Measurements from ENCODE around the gene LDLRAD4. TPM values are rescaled to one million over a fixed set of nuclear protein-coding genes. Genes with fewer than 3 reads are reported as not detected.

The LDLRAD4 gene
- total and polyA plus RNA-seq, 11 donors: 10.4 to 44.0 (median 29.6) TPM

DNA sequence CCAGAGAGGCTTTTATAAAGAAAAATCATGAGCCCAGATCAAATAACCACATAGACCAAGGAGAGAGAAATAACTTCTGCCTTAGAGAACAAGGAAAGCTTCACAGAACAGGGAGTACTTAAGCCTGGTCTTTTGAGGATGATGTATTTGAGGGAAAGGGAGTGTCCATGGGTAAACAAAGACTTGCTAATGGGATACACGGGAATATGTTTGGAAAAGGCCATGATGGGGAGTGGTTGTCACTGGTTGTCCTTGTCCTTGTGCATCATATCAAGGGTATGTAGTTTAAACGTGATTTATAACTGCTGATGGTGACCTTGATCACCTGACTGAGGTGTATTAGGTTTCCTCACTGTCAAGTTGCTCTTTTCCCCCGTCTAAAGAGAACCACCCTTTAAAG, 337.9 kb downstream of the LDLRAD4 start:
- DNase-seq: no peak
- peak overlapping the region in 4 of 12 donors; percentile 0 to 61 (median 10) for H3K27ac ChIP-seq

DNA sequence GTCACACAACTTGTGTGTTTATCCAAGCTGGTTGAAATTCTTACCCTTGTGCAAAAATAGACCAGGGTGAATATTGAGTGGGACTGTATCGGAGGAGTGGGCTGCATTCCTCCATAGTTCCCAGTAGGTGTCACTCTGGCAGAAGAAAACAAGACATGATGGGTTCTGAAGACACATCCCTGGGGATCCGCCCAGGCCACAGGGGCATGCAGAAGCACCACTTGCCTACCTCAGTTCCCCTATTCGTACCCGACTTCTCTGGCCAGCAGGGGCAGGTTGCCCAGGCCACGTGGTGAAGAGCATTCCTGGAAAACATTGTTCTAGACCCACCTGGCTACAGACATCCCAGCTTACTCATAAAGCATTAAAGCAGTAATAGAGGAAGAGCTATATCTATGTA, 339.6 kb downstream of the LDLRAD4 start:
- no peaks in the 10 kb centered on the region for H3K9me3 ChIP-seq
- no peak for TF ChIP-seq POLR2A (IDR thresholded peaks at IDR 0.05)
- TF ChIP-seq, protein P1, sequence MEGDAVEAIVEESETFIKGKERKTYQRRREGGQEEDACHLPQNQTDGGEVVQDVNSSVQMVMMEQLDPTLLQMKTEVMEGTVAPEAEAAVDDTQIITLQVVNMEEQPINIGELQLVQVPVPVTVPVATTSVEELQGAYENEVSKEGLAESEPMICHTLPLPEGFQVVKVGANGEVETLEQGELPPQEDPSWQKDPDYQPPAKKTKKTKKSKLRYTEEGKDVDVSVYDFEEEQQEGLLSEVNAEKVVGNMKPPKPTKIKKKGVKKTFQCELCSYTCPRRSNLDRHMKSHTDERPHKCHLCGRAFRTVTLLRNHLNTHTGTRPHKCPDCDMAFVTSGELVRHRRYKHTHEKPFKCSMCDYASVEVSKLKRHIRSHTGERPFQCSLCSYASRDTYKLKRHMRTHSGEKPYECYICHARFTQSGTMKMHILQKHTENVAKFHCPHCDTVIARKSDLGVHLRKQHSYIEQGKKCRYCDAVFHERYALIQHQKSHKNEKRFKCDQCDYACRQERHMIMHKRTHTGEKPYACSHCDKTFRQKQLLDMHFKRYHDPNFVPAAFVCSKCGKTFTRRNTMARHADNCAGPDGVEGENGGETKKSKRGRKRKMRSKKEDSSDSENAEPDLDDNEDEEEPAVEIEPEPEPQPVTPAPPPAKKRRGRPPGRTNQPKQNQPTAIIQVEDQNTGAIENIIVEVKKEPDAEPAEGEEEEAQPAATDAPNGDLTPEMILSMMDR (IDR thresholded peaks at IDR 0.05): peak; percentile 48 to 75 (median 64)
- H3K36me3 ChIP-seq: no peaks in the 10 kb centered on the region
- peak; percentile 73 to 84 (median 76) for ATAC-seq
- peaks cover 3 to 68% (median 29%) of the 10 kb centered on the region in 12 donors for H3K4me1 ChIP-seq
- intact Hi-C loops (cut with DNase I): loop anchor here in 8 of 10 donors (1.0 to 5.0 kb wide), 6 partner anchors 72 to 244 kb away; partner anchors contain the start of genes FAM210A (in 3 of the 8) and RNMT (in 3 of the 8)
- H3K27me3 ChIP-seq: no peaks in the 10 kb centered on the region
- no peak overlapping the region for H3K4me3 ChIP-seq
- DNase-seq: peak in 4 of 5 donors; percentile 45 to 72 (median 60)
- H3K27ac ChIP-seq: peak overlapping the region in 5 of 12 donors; percentile 23 to 59 (median 32)
- WGBS, 4 donors: 0 to 8% (median 6%) methylated on average over 5 of the region's 5 CpGs

More for the DNA sequence above, 337.9 kb downstream of the LDLRAD4 start:
- Histone ChIP-seq H3K9me3 (no peaks in the 10 kb centered on the region), H3K36me3 (no peaks in the 10 kb centered on the region), H3K4me1 (peaks cover 0 to 67% (median 19%) of the 10 kb centered on the region in 12 donors), H3K4me3 (no peak overlapping the region), H3K27me3 (no peaks in the 10 kb centered on the region)
- intact Hi-C loops (cut with DNase I): loop anchor here in 4 of 10 donors (2.0 to 5.0 kb wide), 4 partner anchors 74 to 246 kb away; partner anchors contain the start of genes FAM210A (in 2 of the 4) and RNMT (in 2 of the 4)
- WGBS, 4 donors: 51 to 62% (median 55%) methylated on average over 3 of the region's 3 CpGs
- TF ChIP-seq, protein P1 (IDR thresholded peaks at IDR 0.05): no peak
- no peak for TF ChIP-seq POLR2A (IDR thresholded peaks at IDR 0.05)
- no peak for ATAC-seq

DNA sequence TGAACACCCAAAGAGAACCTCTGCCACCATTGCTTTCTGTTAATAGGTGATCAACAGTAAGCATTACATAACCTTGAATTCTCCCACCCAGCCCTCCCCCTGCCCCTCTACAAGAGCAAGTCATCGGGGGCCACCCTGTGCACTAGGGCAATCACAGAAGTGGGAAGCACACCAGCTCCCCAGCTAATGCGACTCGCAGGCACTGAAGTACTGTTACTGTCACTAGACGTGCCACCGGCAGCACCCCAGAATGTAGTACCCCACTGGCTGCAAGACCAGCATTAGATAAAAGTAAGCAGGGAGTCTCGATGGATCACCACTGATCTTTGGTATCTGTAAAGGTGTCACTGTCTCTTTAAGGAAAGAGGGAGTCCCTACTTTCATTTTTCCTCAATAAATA, 340.2 kb downstream of the LDLRAD4 start:
- no peaks in the 10 kb centered on the region for H3K36me3 ChIP-seq
- no peak for ATAC-seq
- WGBS, 4 donors: 65 to 74% (median 72%) methylated on average over 6 of the region's 6 CpGs
- H3K27me3 ChIP-seq: no peaks in the 10 kb centered on the region
- intact Hi-C loops (cut with DNase I): loop anchor here in 8 of 10 donors (1.0 to 5.0 kb wide), 6 partner anchors 72 to 244 kb away; partner anchors contain the start of genes FAM210A (in 3 of the 8) and RNMT (in 3 of the 8)
- DNase-seq: no peak
- no peaks in the 10 kb centered on the region for H3K9me3 ChIP-seq
- H3K4me3 ChIP-seq: no peak overlapping the region
- H3K4me1 ChIP-seq: peaks cover 3 to 69% (median 32%) of the 10 kb centered on the region in 12 donors
- H3K27ac ChIP-seq: peak overlapping the region in 5 of 12 donors; percentile 23 to 59 (median 32)
- no peak for TF ChIP-seq POLR2A (IDR thresholded peaks at IDR 0.05)
- TF ChIP-seq, protein P1 (IDR thresholded peaks at IDR 0.05): no peak

DNA sequence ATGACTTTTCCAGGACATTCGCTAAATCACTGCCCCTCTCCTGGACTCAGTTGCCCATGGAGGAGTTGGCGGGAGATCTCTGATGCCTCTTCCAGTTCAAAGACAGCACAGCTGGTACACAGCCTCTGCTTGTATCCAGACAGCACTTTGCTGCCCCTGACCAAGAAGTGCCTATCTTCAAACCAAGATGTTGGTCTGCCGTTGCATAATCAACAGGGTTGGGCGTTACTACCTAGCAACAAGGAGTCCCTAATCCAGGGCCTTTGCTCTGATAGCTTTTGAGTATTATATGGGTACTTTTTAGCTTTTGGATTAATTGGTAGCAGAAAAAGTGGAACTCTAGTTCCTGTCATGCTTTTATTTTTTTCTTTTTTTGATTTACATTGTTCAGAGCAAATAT, 341.2 kb downstream of the LDLRAD4 start:
- no peaks in the 10 kb centered on the region for H3K27me3 ChIP-seq
- no peak overlapping the region for H3K4me3 ChIP-seq
- H3K36me3 ChIP-seq: no peaks in the 10 kb centered on the region
- ATAC-seq (no peak), DNase-seq (no peak)
- H3K27ac ChIP-seq: peak overlapping the region in 3 of 12 donors; percentile 19 to 35 (median 35)
- intact Hi-C loops (cut with DNase I): loop anchor here in 9 of 10 donors (2.0 to 10.0 kb wide), 10 partner anchors 47 to 243 kb away; partner anchors contain the start of genes FAM210A (in 5 of the 9) and RNMT (in 5 of the 9)
- WGBS, 4 donors: 64 to 83% (median 74%) methylated on average over 4 of the region's 4 CpGs
- H3K4me1 ChIP-seq: peaks cover 0 to 73% (median 38%) of the 10 kb centered on the region in 12 donors
- TF ChIP-seq POLR2A (IDR thresholded peaks at IDR 0.05): no peak
- TF ChIP-seq, protein P1 (IDR thresholded peaks at IDR 0.05): no peak
- H3K9me3 ChIP-seq: no peaks in the 10 kb centered on the region
